Measurements from ENCODE around the gene FAM83F.
A peak's percentile ranks its signal among the peaks of the same experiment; 100 is the strongest.

The FAM83F gene

GRCh38 chr22:40039482-40040115 lies 44.8 kb downstream of the FAM83F start:
- no peak for DNase-seq

GRCh38 chr22:40040927-40041326 lies 46.2 kb downstream of the FAM83F start:
- DNase-seq, result peak; percentile 24

DNA sequence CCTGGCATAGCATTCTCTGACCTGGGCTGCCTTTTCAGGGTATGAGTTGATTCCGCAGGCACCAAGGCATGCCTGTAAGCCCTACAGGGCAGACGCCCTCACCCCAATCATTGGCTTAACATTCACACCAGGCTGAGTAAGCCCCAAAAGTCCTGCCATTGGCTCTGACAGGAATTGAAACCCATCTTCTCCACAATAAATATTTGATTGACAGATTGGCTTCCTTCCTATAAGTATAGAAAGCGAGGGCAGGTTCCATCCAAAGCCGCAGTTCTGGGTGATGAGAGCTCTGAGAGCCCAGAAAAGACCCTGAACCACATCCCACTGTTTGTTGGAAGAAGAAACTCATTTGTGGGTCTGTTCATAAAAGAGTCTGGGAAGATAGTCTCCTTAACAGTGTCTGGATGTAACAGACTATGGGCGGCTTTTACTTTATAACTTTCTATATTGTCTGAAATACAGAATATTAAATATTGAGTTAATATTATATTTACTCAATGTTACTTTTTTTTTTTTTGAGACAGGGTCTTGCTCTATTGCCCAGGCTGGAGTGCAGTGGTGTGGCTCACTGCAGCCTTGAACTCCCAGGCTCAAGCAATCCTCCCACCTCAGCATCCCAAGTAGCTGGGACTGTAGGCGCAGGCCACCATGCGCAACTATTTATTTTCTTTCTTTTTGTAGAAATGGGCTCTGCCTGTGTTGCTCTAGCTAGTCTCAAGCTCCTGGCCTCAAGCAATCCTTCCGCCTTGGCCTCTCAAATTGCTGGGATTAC lies 46.8 kb downstream of the FAM83F start:
- DNase-seq, result no peak

GRCh38 chr22:40042312-40042711 lies 47.6 kb downstream of the FAM83F start:
- DNase-seq, result no peak

GRCh38 chr22:40043081-40043480 lies 48.3 kb downstream of the FAM83F start:
- no peak for DNase-seq

GRCh38 chr22:40043793-40044101 lies 49.0 kb downstream of the FAM83F start:
- no peak for DNase-seq

DNA sequence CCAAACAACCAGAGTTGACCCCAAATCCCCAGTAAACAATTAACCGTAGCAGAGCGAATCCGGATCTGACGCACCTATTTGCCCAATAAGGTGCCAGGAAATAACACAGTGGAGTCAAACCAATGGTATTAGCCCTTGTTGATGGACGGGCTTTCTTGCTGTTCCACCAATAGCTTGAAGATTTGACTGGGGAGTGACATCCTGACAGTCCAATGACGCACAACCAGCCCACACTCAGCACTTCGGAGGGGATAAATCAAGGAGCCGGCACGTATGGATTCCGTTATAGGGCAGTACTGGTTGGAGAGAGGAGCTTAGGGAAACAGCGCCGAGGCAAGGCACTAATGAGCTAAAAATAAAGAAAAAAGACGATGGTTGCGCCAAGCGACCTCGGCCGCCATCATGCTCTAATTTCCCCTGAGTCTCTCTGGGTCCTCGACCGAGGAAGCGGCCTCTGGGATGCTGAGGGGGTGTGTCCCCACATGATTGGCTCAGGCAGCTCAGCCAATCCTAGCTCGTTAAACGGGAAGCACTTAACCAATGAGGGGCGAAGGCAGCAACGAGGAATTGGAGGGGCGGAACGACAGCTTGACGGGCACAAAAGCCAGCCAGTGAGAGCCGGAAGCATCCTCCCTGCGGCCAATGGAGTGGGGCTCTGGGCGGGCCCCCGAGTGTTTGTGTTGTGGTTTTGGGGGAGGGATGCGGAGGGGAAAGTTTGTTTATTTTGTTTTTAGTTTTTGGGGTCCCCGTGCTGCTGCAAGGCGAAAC lies 49.5 kb downstream of the FAM83F start:
- DNase-seq, result peak; percentile 96

DNA sequence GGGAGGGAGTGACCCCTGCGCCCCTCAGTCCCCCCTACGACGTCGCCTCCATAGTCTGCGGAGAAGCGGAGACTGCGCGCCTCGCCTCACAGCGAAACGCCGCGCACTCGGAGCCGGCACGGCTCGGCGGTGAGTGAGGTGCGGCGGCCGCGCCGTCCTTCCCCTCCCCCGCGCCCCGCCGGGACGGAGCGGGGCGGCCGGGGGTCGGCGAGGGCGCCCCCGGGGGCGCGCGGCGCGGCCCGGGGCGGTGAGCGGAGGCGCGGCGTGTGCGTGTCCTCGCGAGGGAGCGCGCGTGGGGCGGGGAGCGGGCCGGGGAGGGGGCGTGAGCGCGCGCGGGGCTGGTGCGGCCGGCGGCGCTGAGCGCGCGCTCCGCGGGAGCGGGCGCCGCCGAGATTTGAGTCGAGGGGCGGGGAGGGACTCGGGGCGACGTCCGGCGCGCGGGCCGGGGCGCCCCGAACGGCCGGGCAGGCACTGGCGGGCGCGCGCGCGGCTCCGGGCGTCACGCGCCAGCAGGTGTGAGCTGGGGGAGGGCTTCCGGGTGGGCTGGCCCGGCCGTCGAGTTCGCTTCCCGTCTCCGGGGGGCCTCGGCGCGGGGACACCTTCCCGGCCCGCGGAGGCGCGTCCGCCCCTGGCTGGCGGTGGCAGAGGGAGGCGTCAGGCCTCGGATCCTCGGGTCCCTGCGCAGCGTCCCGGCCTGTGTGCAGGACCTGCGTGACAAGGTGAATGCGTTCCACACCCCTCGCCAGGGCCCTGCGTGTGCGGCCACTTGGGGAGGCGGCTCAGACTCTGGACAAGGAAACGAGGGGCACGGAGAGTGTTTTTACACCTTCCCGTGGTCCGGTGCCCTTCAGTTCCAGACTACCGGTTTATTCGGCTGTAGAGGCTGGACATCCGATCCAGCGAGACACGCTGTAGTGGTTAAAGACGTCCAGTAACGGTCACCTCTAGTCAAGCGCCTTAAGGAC lies 50.4 kb downstream of the FAM83F start:
- peak; percentile 54 for DNase-seq

GRCh38 chr22:40046126-40046525 lies 51.4 kb downstream of the FAM83F start:
- DNase-seq, result no peak

- DNase-seq, result no peak
These were observed 55.5 kb downstream of the FAM83F start for GRCh38 chr22:40050258-40050657.

DNA sequence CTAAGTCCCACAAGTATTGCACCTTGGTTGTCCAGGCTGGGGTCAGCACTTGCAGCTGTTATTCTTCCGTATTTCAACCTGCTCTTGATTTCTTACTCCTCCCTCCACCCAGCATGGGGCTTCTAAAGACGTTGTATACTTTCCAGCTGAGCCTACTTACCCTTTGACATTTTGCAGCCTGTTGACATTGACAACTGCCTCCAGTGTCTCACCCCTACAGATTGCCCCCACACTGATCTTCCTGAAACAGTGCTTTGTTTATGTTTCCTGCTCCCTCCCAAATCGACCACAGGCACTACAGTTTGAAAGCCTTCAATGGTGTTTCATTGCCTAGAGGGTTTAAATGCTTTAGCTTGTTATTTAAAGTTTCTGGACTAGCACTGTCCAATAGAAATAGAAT lies 56.6 kb downstream of the FAM83F start:
- DNase-seq, result no peak

- no peak for DNase-seq
These were observed 58.7 kb downstream of the FAM83F start for GRCh38 chr22:40053460-40053859.

GRCh38 chr22:40054486-40054885 lies 59.7 kb downstream of the FAM83F start:
- DNase-seq, result no peak

GRCh38 chr22:40055143-40055883 lies 60.6 kb downstream of the FAM83F start:
- DNase-seq, result no peak

DNA sequence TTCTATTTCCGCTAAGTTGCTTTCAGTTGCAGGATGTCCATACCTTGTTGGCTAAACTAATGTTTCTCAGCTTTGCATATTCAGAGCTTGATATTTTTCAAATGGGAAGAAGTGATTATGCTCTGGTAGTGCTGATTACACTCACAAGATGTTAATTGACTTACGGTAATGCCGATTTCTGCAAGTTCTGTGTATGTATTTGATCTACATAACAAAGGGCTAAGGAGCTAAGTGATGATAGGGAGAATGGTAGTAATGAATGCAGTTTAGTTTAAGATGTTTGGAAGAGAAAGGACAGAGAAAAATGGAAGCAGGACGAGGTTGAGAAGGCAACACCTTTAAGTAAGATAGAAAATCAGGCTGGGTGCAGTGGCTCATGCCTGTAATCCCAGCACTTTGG lies 61.4 kb downstream of the FAM83F start:
- no peak for DNase-seq

GRCh38 chr22:40056559-40056958 lies 61.8 kb downstream of the FAM83F start:
- no peak for DNase-seq

- DNase-seq, result no peak
These were observed 62.9 kb downstream of the FAM83F start for GRCh38 chr22:40057652-40058051.

DNA sequence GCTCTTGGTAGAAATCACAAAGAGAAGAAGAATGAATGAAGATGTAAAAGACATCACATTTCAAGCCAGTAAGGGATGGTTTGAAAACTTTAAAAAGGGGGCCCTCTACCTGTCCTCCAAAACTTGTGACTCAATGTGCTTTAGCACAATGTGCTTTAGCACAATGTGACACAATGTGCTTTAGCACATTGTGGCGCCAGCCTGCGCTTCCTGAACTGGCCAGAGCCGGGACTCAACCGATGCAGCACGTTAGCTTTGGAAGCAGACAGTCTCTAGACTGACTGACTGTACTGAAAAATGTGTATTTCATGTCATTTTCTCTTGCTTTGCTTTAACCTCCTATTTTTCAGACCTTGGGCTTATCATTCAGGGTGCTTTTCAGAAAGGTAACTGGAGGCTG lies 63.5 kb downstream of the FAM83F start:
- DNase-seq, result no peak

- DNase-seq, result no peak
These were observed 71.2 kb downstream of the FAM83F start for GRCh38 chr22:40065981-40066380.

DNA sequence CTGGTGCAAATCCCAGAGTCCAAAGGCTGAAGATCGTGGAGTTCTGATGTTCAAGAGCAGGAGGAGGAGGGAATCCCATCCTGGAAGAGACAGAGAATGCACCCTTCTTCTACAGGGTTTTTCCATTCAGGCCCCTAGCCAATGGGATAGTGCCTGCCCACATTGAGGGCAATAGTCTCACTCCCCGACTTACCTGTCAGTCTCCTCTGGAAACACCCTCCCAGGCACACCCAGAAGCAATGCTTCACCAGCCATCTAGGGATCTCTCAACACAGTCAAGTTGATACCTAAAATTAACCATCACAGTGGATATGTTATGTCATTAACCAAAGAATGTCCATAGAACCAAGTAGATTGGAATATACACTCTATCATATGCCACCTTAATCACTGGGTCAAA lies 72.9 kb downstream of the FAM83F start:
- DNase-seq, result no peak

GRCh38 chr22:40070701-40071100 lies 75.9 kb downstream of the FAM83F start:
- DNase-seq, result no peak

DNA sequence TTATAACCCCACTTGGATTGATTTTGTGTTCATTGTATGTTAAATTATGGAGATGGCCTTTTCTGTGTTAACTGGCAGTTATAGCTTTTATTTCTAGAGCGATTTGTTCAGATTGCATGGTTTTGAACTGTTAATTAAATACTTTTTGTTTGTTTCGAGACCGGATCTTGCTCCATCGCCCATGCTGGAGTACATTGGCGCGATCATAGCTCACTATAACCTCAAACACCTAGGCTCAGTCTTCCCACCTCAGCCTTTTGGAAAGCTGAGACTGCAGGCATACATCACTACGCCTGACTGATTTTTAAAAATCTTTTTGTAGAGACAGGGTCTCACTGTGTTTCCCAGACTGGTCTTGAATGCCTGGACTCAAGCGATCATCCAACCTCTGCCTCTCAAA lies 77.0 kb downstream of the FAM83F start:
- no peak for DNase-seq
